Stimulated activated naive CD8-positive, alpha-beta T cell treated with anti-CD3 and anti-CD28 coated beads, Interleukin-15, amount 100 ng/mL, for 72 hours (primary cell): ENCODE data around the gene HIPK2.

Experiments used
- ATAC-seq: fragments of 150-1000 bp; cut with Tn5 transposase; 2 replicates; pipeline ENCODE4 v1.10.0; 2021; ENCODE audit warnings: mild to moderate bottlenecking, moderate library complexity
- DNase-seq, 2 donors: peaks; one replicate each; pipeline ENCODE4 v3.0.0; 2021 to 2022
- H3K27ac Mint-ChIP-seq, 2 donors: one replicate each; pipeline ENCODE4 v1.8.0; 2022; ENCODE audit warnings: mild to moderate bottlenecking in 2 of 2, mixed read lengths in 2 of 2, moderate library complexity in 2 of 2
- H3K27me3 Mint-ChIP-seq: one replicate; pipeline ENCODE4 v1.8.0; 2022; ENCODE audit warnings: mixed read lengths
- H3K4me1 Mint-ChIP-seq: one replicate; pipeline ENCODE4 v1.8.0; 2022; ENCODE audit warnings: mild to moderate bottlenecking, mixed read lengths
- H3K4me3 Mint-ChIP-seq, 2 donors: one replicate each; pipeline ENCODE4 v1.8.0; 2022; ENCODE audit warnings: mild to moderate bottlenecking in 2 of 2, mixed read lengths in 2 of 2, moderate library complexity in 1 of 2
- H3K9me3 Mint-ChIP-seq, 2 donors: one replicate each; pipeline ENCODE4 v1.8.0; 2022; ENCODE audit warnings: mixed read lengths in 2 of 2

The HIPK2 gene

DNA sequence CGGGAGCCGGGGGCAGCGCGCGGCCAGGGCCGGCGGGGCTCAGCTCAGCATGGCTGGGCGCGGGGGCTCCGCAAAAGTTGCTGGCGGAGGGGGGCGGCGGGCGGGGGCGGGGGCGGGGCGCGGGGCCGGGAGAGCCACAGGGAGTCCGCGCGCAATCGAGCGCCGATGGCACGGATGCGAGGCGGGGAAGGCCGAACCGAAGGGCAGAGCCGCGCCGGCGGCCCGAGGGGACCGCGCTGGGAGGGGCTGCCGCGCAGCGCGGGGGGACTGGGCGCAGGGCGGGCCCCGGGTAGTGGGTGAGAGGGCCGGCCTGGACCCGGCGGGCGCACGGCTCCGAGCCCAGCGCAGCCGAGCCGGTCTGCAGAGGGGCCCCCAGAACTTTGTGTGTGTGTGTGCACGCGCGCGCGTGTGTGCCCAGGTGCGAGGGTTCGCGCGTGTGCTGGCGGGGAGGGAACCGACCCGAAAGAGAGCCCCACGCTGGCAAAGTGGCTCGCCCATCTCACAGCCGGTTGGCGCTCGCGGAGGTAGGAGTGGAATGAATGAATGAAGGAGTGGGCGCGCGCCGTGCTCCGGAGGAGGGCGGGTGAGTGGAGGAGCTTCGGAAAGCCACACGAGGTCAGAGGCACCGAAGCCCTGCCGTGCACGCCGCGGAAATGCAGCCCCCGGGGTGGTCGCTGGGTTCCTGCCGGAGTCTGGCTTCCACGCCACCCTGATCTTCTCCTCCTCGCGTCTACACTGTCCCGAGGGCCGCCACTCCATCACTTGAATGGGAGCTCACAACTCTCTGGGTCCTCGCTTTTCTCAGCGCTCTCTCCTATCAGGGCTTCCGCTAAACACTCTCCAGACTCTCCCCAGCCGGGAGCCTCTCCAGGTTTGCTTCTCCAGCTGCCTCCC, at the start of gene HIPK2:
Gene HIPK2, minus strand, starts transcription at position 51 of the 894 bp plus-strand sequence. CDS start 375 bp downstream, outside the sequence.
- Mint-ChIP-seq H3K4me3 (peak within 1 kb of the TSS; percentile 97 to 98), H3K27ac (peak within 1 kb of the TSS; percentile 98 to 99), H3K9me3 (no peaks in the 10 kb centered on the region), H3K4me1 (peaks cover 47% of the 10 kb centered on the region), H3K27me3 (peaks cover 22% of the 10 kb centered on the region)
- peak; percentile 61 to 72 for DNase-seq
- ATAC-seq, result peak; percentile 70

DNA sequence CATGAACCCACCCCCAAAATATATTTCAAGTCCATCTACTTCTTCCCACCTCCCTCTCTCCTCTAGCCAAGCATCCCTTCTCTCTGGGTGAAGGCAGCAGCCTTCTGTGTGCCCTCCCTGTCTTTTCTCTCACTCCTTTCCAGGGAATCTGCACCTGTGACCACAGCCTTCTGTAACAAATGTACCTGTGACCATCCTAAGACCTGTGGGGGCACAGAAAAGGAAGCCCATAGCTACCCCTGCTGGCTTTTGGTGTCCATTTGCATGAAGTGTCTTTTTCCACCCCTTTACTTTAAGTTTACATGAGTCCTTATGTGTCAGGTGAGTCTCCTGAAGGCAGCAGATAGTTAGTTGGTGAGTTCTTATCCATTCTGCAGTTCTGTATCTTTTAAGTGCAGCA, 49.2 kb upstream of the HIPK2 start:
- H3K27ac Mint-ChIP-seq, result no peak overlapping the region
- H3K9me3 Mint-ChIP-seq, result no peaks in the 10 kb centered on the region
- peaks cover 19% of the 10 kb centered on the region for H3K27me3 Mint-ChIP-seq
- peaks cover 20% of the 10 kb centered on the region for H3K4me1 Mint-ChIP-seq
- DNase-seq, result no peak
- H3K4me3 Mint-ChIP-seq, result no peak overlapping the region
- peak; percentile 23 for ATAC-seq

DNA sequence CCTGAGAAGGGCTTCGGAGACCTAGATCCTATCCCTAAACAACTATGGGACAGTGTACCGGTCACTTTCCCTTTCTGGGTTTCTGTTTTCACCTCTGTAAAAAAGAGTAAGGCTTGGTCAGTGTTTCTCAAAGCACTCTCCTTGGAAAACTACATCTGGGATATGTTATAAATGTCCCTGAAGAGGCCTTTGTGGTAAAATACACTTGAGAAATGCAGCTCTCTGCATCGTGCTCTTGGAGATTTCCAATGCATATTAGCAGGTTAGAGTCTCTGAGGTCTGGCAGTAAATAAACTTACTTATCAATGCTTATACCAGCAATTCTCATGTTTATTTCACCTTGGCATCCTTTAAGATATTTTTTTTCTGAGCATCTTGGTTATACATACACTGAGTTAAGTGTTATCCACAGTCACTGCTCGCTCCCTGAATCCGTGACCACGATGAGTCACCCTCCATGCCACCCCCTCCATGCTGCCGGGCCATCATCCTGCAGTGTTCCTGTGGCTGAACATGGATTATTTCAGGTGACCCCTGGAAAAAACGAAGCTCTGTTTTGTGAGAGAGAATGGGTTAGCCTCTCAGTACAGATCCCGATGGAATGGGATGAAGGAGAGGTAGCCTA, 48.0 kb upstream of the HIPK2 start:
- Mint-ChIP-seq H3K27ac (no peak overlapping the region), H3K4me3 (no peak overlapping the region), H3K4me1 (peaks cover 17% of the 10 kb centered on the region), H3K9me3 (no peaks in the 10 kb centered on the region), H3K27me3 (peaks cover 19% of the 10 kb centered on the region)
- no peak for ATAC-seq
- DNase-seq, result no peak

DNA sequence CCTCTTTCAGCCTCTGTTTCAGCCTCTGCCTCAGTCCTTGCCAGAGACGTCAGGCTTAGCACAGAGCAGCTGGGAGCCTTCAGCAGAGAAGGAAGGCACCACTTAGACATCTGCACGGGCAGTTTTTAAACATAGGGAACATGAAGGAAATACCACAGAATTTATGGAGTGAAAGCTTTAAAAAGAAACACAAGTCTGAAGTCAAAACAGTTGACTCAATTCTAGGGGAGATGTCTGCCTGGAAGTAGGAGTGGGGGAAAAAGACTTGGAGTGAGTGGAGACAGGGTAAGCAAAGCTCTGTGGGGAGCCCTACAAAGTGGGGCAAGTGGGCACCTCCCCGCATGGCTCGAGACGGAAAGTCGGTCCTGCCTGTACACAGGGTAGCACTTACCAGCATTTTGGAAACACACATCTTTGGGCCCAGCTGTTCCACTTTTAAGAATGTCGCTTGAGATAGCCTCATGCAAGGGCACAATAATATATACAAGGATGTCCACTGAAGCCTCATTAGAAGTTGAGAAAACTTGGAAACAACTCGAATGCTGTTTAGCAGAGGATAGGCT, 46.2 kb upstream of the HIPK2 start:
- Mint-ChIP-seq H3K9me3 (no peaks in the 10 kb centered on the region), H3K4me1 (peaks cover 2% of the 10 kb centered on the region), H3K27ac (no peak overlapping the region), H3K27me3 (peaks cover 19% of the 10 kb centered on the region), H3K4me3 (no peak overlapping the region)
- ATAC-seq (no peak), DNase-seq (no peak)

DNA sequence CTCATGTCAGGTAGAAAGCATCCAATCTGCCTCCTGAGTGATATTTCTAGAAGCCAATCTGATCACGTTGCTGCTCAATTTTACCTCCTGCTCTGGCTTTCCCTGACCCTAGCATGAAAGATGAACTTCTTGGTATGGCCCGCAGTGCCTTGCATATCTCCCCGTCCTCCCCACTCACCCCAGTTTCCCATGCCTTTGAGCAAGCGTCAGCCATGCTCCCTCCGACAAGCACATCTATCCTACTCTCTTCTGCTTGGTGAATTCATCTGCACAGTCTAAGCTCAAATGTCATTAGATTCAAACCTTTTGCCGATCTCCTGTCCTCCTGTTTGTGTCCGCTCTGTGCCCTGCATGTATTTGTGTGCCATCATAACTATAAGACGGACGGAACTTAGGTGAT, 45.1 kb upstream of the HIPK2 start:
- no peak overlapping the region for H3K27ac Mint-ChIP-seq
- peaks cover 14% of the 10 kb centered on the region for H3K27me3 Mint-ChIP-seq
- H3K9me3 Mint-ChIP-seq, result no peaks in the 10 kb centered on the region
- no peak for ATAC-seq
- no peak overlapping the region for H3K4me3 Mint-ChIP-seq
- DNase-seq, result no peak
- H3K4me1 Mint-ChIP-seq, result no peaks in the 10 kb centered on the region

DNA sequence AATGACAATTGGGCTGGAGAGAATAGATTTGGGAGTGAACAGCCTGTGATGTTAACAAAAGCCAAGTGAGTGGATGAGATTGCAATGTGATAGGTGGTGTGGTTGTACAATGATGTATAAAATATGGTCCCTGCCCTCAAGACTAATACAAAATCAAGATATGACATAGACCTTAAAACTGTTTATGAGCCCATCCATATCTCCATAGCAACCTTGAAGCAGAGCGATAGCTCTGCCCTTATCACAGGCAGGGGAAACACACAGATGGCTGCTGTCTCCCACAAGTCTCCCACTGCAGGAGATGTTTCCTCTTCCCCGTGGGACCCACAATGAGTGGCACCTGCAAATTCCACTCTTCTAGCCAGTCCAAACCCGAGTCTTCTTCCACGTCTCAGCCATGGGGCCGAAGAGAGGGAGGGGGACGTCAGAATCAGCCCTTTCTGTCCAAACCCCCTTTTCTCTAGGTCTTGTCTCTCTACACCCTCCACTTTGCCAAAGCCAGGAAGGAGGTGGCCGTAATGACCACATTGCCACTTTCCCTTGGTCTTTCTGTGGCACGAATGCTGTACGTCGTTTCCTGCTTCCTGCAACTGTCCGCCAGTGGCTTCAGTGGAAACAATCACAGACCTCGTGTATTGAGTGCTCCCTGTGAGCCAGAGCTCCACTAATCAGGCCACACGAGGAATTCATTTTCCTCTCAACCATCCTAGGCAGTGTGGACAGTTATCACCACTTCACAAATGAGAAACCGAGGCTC, 43.7 kb upstream of the HIPK2 start:
- no peak for DNase-seq
- Mint-ChIP-seq H3K9me3 (peaks cover 0 to 7% of the 10 kb centered on the region in 2 donors), H3K27ac (no peak overlapping the region), H3K4me1 (no peaks in the 10 kb centered on the region), H3K4me3 (no peak overlapping the region), H3K27me3 (peaks cover 1% of the 10 kb centered on the region)
- no peak for ATAC-seq

DNA sequence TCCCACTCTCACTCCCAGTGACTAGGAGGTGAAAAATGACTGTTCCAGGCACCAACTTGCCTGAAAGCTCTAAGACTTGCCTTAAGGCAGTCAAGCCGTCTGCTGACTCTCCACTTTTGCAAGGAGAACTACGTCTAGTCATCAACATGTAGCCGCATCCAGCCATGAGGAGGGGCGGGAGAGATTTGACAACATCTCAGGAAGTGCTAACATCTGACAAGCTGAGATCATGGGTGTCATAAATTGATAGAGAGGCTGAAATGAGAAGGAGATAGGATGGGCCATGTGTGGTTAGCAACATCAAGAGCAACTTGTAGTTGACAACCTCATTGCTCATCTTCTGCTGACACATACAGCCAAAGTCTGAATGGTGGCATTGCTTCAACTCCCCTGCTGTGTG, 42.3 kb upstream of the HIPK2 start:
- peaks cover 4 to 20% of the 10 kb centered on the region in 2 donors for H3K9me3 Mint-ChIP-seq
- ATAC-seq, result no peak

DNA sequence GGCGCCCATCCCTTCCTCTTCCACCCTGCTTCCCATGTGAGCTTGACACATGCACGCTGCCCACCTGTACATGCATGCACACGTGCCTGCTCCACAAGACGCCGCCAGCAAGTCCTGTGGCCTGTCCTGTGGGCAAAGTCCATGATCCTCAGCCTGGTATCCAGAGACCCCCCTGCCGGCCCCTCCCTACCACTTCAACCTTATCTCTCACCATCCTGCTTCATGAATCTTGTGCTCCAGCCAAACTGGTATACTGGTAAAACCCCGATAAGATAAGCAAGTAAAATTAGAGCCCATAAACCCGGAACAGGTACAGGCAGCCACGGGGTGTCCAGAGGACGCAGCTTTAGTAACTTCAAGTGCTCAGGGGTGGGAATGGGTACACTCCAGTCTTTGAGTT, 39.5 kb upstream of the HIPK2 start:
- no peak overlapping the region for H3K27ac Mint-ChIP-seq
- H3K9me3 Mint-ChIP-seq, result peaks cover 4 to 21% of the 10 kb centered on the region in 2 donors
- ATAC-seq, result no peak
- no peak overlapping the region for H3K4me3 Mint-ChIP-seq
- no peaks in the 10 kb centered on the region for H3K27me3 Mint-ChIP-seq
- no peak for DNase-seq
- H3K4me1 Mint-ChIP-seq, result peaks cover 6% of the 10 kb centered on the region

More for the DNA sequence above, 42.3 kb upstream of the HIPK2 start:
- H3K4me3 Mint-ChIP-seq, result no peak overlapping the region
- no peak overlapping the region for H3K27ac Mint-ChIP-seq
- H3K4me1 Mint-ChIP-seq, result no peaks in the 10 kb centered on the region
- DNase-seq, result no peak
- no peaks in the 10 kb centered on the region for H3K27me3 Mint-ChIP-seq

DNA sequence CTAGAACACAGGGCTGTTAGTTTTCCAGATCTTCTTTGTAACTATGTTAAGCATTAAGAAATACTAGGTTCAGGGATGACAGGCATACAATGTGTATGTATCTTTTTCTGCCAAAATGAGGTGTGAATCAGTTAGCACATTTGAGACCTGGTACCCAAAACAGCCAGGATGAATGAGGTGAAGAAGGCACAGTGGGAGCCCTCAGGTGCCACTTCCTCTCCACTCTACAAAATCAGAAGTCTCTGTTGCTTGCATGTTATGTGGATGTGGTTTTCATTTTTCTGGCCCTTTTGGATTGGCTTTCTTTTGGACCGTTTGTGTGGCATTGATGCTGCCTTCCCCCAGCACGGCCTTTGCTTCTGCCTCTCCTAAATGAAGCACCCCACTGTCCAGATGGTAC, 35.9 kb upstream of the HIPK2 start:
- Mint-ChIP-seq H3K27ac (no peak overlapping the region), H3K4me3 (no peak overlapping the region), H3K4me1 (peaks cover 6% of the 10 kb centered on the region), H3K9me3 (peaks cover 4 to 21% of the 10 kb centered on the region in 2 donors), H3K27me3 (no peaks in the 10 kb centered on the region)
- DNase-seq (no peak), ATAC-seq (peak; percentile 62)

DNA sequence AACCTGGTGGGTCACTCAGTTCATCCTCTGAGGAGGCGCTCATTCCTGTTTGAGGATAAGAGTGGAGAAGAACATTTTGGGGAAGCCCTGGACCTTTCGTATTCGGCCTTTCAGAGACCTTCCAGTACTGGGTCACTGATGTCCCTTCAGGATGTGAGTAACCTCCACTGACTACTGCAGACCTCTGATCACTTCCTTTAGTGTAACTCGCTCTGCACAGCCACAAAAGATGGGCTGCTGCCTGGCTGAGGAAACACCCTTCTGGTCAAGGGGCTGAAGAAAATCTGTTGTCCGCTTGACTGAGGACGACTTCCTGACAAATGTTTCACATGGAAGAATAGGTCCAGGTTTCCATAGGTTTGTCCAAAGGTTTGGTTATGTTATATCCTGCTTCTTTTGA, 35.4 kb upstream of the HIPK2 start:
- H3K9me3 Mint-ChIP-seq, result peaks cover 4 to 21% of the 10 kb centered on the region in 2 donors

DNA sequence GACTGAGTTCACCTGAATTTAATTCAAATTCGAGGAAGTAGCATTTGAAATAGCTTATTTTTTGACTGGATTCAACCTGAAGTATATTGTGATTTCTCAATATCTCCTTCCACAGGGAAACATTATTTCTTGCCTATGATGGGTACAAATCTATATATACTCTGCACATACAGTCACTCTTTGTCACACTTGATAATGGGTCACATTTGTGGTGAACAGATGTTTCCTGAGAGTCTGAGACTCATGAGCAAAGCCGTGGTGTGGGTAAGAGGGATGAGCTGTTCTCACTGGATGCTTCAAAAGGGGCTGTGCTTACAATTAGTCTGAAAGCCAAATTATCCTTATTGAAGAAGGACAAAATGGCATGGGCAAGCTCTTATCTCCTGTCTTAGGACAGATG, 33.3 kb upstream of the HIPK2 start:
- H3K27me3 Mint-ChIP-seq, result no peaks in the 10 kb centered on the region
- DNase-seq (no peak), ATAC-seq (no peak)
- peaks cover 6% of the 10 kb centered on the region for H3K4me1 Mint-ChIP-seq
- H3K4me3 Mint-ChIP-seq, result no peak overlapping the region
- H3K27ac Mint-ChIP-seq, result no peak overlapping the region
- H3K9me3 Mint-ChIP-seq, result peaks cover 2 to 11% of the 10 kb centered on the region in 2 donors

More for the DNA sequence above, 35.4 kb upstream of the HIPK2 start:
- no peak overlapping the region for H3K27ac Mint-ChIP-seq
- no peak overlapping the region for H3K4me3 Mint-ChIP-seq
- no peak for ATAC-seq
- no peak for DNase-seq
- no peaks in the 10 kb centered on the region for H3K27me3 Mint-ChIP-seq
- peaks cover 6% of the 10 kb centered on the region for H3K4me1 Mint-ChIP-seq

DNA sequence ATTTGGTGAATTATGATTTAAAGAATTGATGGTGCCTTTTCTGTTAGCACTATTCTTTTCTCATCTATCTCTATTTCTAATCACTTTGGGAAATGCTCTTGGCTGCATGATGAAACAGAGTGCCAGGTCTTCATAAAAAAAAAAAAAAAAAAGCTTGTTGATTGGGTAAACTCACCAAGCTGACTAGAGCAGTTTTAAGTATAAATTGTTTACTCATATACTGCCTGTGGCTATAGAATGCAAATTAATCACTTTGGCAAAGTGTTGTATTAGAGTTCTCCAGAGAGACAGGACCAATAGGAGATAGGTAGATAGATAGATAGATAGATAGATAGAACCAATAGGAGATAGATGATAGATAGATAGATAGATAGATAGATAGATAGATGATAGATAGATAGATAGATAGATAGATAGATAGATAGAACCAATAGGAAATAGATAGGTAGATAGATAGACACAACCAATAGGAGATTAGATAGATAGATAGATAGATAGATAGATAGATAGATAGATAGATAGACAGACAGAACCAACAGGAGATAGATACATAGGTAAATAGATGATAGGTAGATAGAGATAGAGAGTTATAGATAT, 31.1 kb upstream of the HIPK2 start:
- H3K9me3 Mint-ChIP-seq, result peaks cover 5 to 9% of the 10 kb centered on the region in 2 donors
- peaks cover 4% of the 10 kb centered on the region for H3K4me1 Mint-ChIP-seq
- no peak for DNase-seq
- no peaks in the 10 kb centered on the region for H3K27me3 Mint-ChIP-seq
- no peak overlapping the region for H3K4me3 Mint-ChIP-seq
- ATAC-seq, result no peak
- H3K27ac Mint-ChIP-seq, result no peak overlapping the region

DNA sequence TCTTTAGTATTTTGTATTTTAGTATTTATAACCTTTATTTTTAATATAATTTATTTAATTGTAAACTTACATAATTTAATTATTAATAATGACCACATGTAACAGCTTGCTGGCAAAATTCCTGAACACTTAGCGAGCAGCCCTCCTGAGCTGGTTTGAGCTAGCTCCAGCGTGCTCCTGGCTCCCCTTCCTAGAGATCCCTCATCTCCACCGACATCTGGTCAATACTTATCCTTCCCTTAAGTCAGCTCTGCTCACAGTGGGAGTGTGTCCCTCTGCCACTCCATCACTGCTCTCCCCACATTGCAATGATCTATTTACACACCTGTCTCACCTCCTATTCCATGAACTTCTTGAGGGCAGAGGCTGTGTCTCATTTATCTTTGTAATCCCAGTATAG, 30.6 kb upstream of the HIPK2 start:
- no peak for DNase-seq
- Mint-ChIP-seq H3K27ac (peak overlapping the region in 1 of 2 donors; percentile 9), H3K27me3 (no peaks in the 10 kb centered on the region), H3K4me1 (no peaks in the 10 kb centered on the region), H3K4me3 (no peak overlapping the region), H3K9me3 (peaks cover 5 to 9% of the 10 kb centered on the region in 2 donors)
- ATAC-seq, result no peak

DNA sequence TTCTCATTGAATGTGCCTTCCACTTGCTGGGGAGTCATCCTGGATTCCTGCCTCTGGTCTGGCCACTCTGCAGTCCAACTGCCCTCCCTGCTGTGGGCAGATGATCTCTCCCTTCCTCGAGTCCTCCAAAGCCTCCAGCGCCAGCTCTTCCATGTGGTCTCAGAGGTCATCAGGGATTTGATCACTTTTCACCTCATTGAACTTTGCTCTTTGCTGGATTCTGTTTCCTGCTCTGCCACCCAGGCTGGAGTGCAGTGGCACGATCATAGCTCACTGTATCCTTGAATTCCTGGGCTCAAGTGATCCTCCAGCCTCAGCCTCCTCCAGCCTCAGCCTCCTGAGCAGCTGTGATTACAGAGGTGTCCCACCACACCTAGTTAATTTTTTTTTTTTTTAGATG, 29.2 kb upstream of the HIPK2 start:
- ATAC-seq (no peak), DNase-seq (no peak)
- no peaks in the 10 kb centered on the region for H3K27me3 Mint-ChIP-seq
- H3K27ac Mint-ChIP-seq, result no peak overlapping the region
- peaks cover 14 to 21% of the 10 kb centered on the region in 2 donors for H3K9me3 Mint-ChIP-seq
- no peaks in the 10 kb centered on the region for H3K4me1 Mint-ChIP-seq
- no peak overlapping the region for H3K4me3 Mint-ChIP-seq

DNA sequence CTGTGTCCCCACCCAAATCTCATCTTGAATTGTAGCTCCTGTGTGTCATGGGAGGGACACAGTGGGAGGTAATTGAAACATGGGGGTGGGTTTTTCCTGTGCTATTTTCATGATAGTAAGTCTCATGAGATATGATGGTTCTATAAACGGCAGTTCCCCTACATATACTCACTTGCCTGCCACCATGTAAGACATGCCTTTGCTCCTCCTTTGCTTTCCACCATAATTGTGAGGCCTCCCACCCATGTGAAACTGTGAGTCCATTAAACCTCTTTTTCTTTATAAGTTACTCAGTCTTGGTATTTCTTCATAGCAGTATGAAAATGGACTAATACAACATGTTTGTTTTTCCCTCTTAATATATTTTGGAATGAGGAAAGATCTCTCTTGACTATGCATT, 26.8 kb upstream of the HIPK2 start:
- DNase-seq (no peak), ATAC-seq (no peak)
- H3K27ac Mint-ChIP-seq, result no peak overlapping the region
- no peaks in the 10 kb centered on the region for H3K4me1 Mint-ChIP-seq
- no peaks in the 10 kb centered on the region for H3K27me3 Mint-ChIP-seq
- peaks cover 14 to 21% of the 10 kb centered on the region in 2 donors for H3K9me3 Mint-ChIP-seq
- H3K4me3 Mint-ChIP-seq, result no peak overlapping the region
